RPMI8226 (cell line): ENCODE results near the gene C19orf38.
"Not testable (repeated sequence)": the region's sequence is repeated elsewhere in the genome, so short reads cannot be mapped to it uniquely, and the experiment has no call there.

Experiments
- DNase-seq: peaks from one replicate; pipeline ENCODE4 v3.0.0-alpha.2; 2015

C19orf38 gene

GRCh38 chr19:10823690-10824089 is 24.5 kb upstream of the C19orf38 start:
- no peak for DNase-seq

GRCh38 chr19:10826231-10826630 is 22.0 kb upstream of the C19orf38 start:
- no peak for DNase-seq

- DNase-seq: no peak
Observed at GRCh38 chr19:10826846-10827245, 21.4 kb upstream of the C19orf38 start.

- no peak for DNase-seq
Observed at GRCh38 chr19:10828981-10829821, 19.0 kb upstream of the C19orf38 start.

GRCh38 chr19:10829967-10830366 is 18.2 kb upstream of the C19orf38 start:
- DNase-seq: no peak

GRCh38 chr19:10830370-10830769 is 17.8 kb upstream of the C19orf38 start:
- DNase-seq: no peak

GRCh38 chr19:10830931-10831779 is 17.1 kb upstream of the C19orf38 start:
- no peak for DNase-seq

- no peak for DNase-seq
Observed at GRCh38 chr19:10831987-10832938, 16.0 kb upstream of the C19orf38 start.

- DNase-seq: no peak
Observed at GRCh38 chr19:10832939-10833296, 15.3 kb upstream of the C19orf38 start.

GRCh38 chr19:10835089-10835753 is 13.0 kb upstream of the C19orf38 start:
- DNase-seq: no peak

- peak; percentile 99 for DNase-seq
Observed at GRCh38 chr19:10835754-10836478, 12.3 kb upstream of the C19orf38 start, which contains the start of gene TMED1. Gene TMED1, minus strand, starts transcription at chr19:10836212. Its CDS starts 21 bp downstream, at chr19:10836191.

- peak; percentile 94 for DNase-seq
Observed at GRCh38 chr19:10836479-10837330, 11.5 kb upstream of the C19orf38 start.

GRCh38 chr19:10837649-10838048 is 10.6 kb upstream of the C19orf38 start:
- not testable (repeated sequence) for DNase-seq

- DNase-seq: no peak
Observed at GRCh38 chr19:10838377-10838776, 9.8 kb upstream of the C19orf38 start.

- DNase-seq: no peak
Observed at GRCh38 chr19:10839114-10840050, 8.8 kb upstream of the C19orf38 start.

- no peak for DNase-seq
Observed at GRCh38 chr19:10842788-10843187, 5.4 kb upstream of the C19orf38 start.

- DNase-seq: no peak
Observed at GRCh38 chr19:10846500-10847202, 1.6 kb upstream of the C19orf38 start.

- no peak for DNase-seq
Observed at GRCh38 chr19:10850631-10851030, 2.4 kb downstream of the C19orf38 start.
